GM12878 (cell line): Measurements from ENCODE around the gene SLC4A8. TPM values are rescaled to one million over a fixed set of nuclear protein-coding genes. Genes with fewer than 3 reads are reported as not detected.

Experiments used
- ATAC-seq: fragments of 200-7000 bp; cut with Tn5 transposase; 3 replicates; pipeline ENCODE4 v1.9.1; 2020; ENCODE audit warnings: mild to moderate bottlenecking, moderate library complexity
- BruUV-seq: library from RNA; stranded (reverse); fragments of 400-500 nt; replicated peaks from 2 replicates; lab custom pipeline; 2021; lab: Mats Ljungman, UMichigan
- CTCF ChIA-PET: fragments of 300-600 bp; sonication (Branson Sonifier 250); formaldehyde crosslinking; extraction: SDS; loops from one replicate; lab custom pipeline; 2021; ENCODE audit warnings: inconsistent platforms; lab: Yijun Ruan, JAX
- POLR2A ChIA-PET: fragments of 350-600 bp; formaldehyde crosslinking; extraction: SDS; loops from one replicate; lab custom pipeline; 2021; ENCODE audit warnings: inconsistent platforms; lab: Charles Lee
- RAD21 ChIA-PET: fragments of 300-600 bp; sonication (Branson Sonifier 250); formaldehyde crosslinking; loops from one replicate; lab custom pipeline; 2023; ENCODE audit warnings: antibody characterized with exemption; ENCODE audit not compliant: unreplicated experiment; lab: Charles Lee
- SMC1A ChIA-PET: fragments of 300-600 bp; sonication (Branson Sonifier 250); formaldehyde crosslinking; loops from one replicate; lab custom pipeline; 2023; ENCODE audit not compliant: unreplicated experiment, uncharacterized antibody; lab: Charles Lee
- DNase-seq: peaks from one replicate; pipeline ENCODE4 v3.0.0-alpha.2; 2011; ENCODE audit warnings: low read depth, low spot score
- FAIRE-seq: peaks from 3 replicates; lab custom pipeline; 2011; peaks lifted over from hg19 to GRCh38; lab: Jason Lieb, UNC
- H2AFZ ChIP-seq: 2 replicates; pipeline ENCODE4 v1.6.0; 2011; ENCODE audit warnings: low read depth, low read length, control low read depth; ENCODE audit not compliant: control insufficient read depth
- H3K27ac ChIP-seq: 2 replicates; pipeline ENCODE4 v1.5.1; 2011; ENCODE audit warnings: control low read depth; ENCODE audit not compliant: control insufficient read depth, insufficient read depth
- H3K27me3 ChIP-seq, 2 experiments: replicated peaks in 1 of 2; 2 replicates each; pipeline versions ENCODE4 v1.6.0 to v1.6.1; 2011; ENCODE audit warnings: low read length in 1 of 2; ENCODE audit not compliant: control insufficient read depth in 2 of 2, insufficient read depth in 2 of 2
- H3K36me3 ChIP-seq, 2 experiments: 2 replicates each; pipeline ENCODE4 v1.5.1; 2011; ENCODE audit warnings: low read length in 1 of 2; ENCODE audit not compliant: control insufficient read depth in 2 of 2, insufficient read depth in 2 of 2
- H3K4me1 ChIP-seq: 2 replicates; pipeline ENCODE4 v1.6.1; 2011; ENCODE audit warnings: mild to moderate bottlenecking, low read length, moderate library complexity, mixed read lengths; ENCODE audit not compliant: control insufficient read depth, insufficient read depth
- H3K4me2 ChIP-seq: 2 replicates; pipeline ENCODE4 v1.6.0; 2011; ENCODE audit warnings: control low read depth; ENCODE audit not compliant: control insufficient read depth, insufficient read depth
- H3K4me3 ChIP-seq: fragments of 200-600 bp; sonication (generic); 2 replicates; pipeline ENCODE4 v1.5.1; 2016
- H3K79me2 ChIP-seq: 2 replicates; pipeline ENCODE4 v1.6.0; 2011; ENCODE audit warnings: low read length; ENCODE audit not compliant: control insufficient read depth, insufficient read depth
- H3K9ac ChIP-seq: 2 replicates; pipeline ENCODE4 v1.8.0; 2011; ENCODE audit warnings: low read length, control low read depth, mixed read lengths; ENCODE audit not compliant: control insufficient read depth, insufficient read depth
- H3K9me3 ChIP-seq: replicated peaks from 3 replicates; pipeline ENCODE4 v1.5.1; 2011; ENCODE audit warnings: mild to moderate bottlenecking, low read length; ENCODE audit not compliant: control insufficient read depth, insufficient read depth
- H4K20me1 ChIP-seq: 2 replicates; pipeline ENCODE4 v1.6.0; 2011; ENCODE audit not compliant: control insufficient read depth, insufficient read depth
- POLR2A ChIP-seq: IDR thresholded peaks from 2 replicates; pipeline ENCODE4 v1.6.1; 2011; ENCODE audit warnings: low read depth, mild to moderate bottlenecking, low read length
- RAD21 ChIP-seq: IDR thresholded peaks from 2 replicates; pipeline ENCODE4 v1.6.1; 2011; ENCODE audit warnings: mild to moderate bottlenecking, low read depth, low read length, moderate library complexity; ENCODE audit not compliant: insufficient read depth
- SMC3 ChIP-seq: IDR thresholded peaks from 2 replicates; pipeline ENCODE4 v1.6.1; 2011; ENCODE audit warnings: low read length, improper control_type of control experiment, borderline replicate concordance
- TBL1XR1 ChIP-seq: IDR thresholded peaks from 2 replicates; pipeline ENCODE4 v1.6.1; 2012; ENCODE audit warnings: low read depth, low read length, improper control_type of control experiment
- YY1 ChIP-seq: IDR thresholded peaks from 2 replicates; pipeline ENCODE4 v1.6.1; 2011; ENCODE audit warnings: low read depth, mild to moderate bottlenecking, low read length
- WGBS: methylation state at CpG from one replicate; pipeline ENCODE4 v1.1.6; 2016; ENCODE audit warnings: low lambda C conversion rate; ENCODE audit not compliant: insufficient replicate concordance, insufficient coverage; ENCODE audit errors: missing lambda C conversion rate; 5-methylcytosine and 5-hydroxymethylcytosine counted together
- in situ Hi-C: fragments of 300-500 bp; cut with MboI; formaldehyde crosslinking; loops from 9 replicates; pipeline ENCODE4 v1.14.3; 2018; ENCODE audit warnings: mixed read lengths
- intact Hi-C: fragments of 100-400 bp; cut with micrococcal nuclease; formaldehyde crosslinking; loops from one replicate; pipeline ENCODE4 v1.14.2; 2022; ENCODE audit not compliant: unreplicated experiment
- polyA plus RNA-seq, 11 experiments: library from polyadenylated mRNA; depleted of rRNA in 4 of 11; unstranded in 6 of 11; stranded (reverse) in 5 of 11; fragments of >200 nt; fragmentation: Nextera tagmentation in 4 of 11; fragmentation: Illumina TruSeq in 1 of 11; extraction: Ambion mirVana in 4 of 11; extraction: Trizol in 1 of 11; gene quantifications; 1 replicate in 1 of 11; 2 replicates in 10 of 11; pipeline versions ENCODE4 v1.2.1 to v1.2.3, GENCODE V29; 2011 to 2016; ENCODE audit warnings: inconsistent platforms in 2 of 11, missing spikeins in 2 of 11, low read depth in 1 of 11
- total RNA-seq, 4 experiments: library from RNA; depleted of rRNA in 3 of 4; stranded (reverse); fragments of >200 nt in 3 of 4; fragmentation: Illumina TruSeq in 1 of 4; extraction: Trizol in 1 of 4; gene quantifications; 2 replicates each; pipeline versions ENCODE4 v1.2.1 to v1.2.3, GENCODE V29; 2013 to 2021
- TF ChIP-seq, protein P1 (sequence below), 3 experiments: IDR thresholded peaks in 2 of 3; conservative IDR thresholded peaks in 1 of 3; 2 replicates each; pipeline ENCODE4 v1.5.1; 2011; ENCODE audit warnings: low read depth in 3 of 3, low read length in 3 of 3, mild to moderate bottlenecking in 3 of 3, control low read depth in 2 of 3, moderate library complexity in 2 of 3, inconsistent platforms in 1 of 3, mixed read lengths in 1 of 3; ENCODE audit not compliant: control insufficient read depth in 2 of 3, insufficient read depth in 1 of 3; ENCODE audit errors: extremely low read depth in 1 of 3
- TF ChIP-seq, protein P2 (sequence below): IDR thresholded peaks from 2 replicates; pipeline ENCODE4 v1.6.1; 2011; ENCODE audit warnings: borderline replicate concordance, low read depth, mild to moderate bottlenecking, moderate library complexity, mixed read lengths, low read length; ENCODE audit not compliant: insufficient read depth; ENCODE audit errors: extremely low read length

Gene SLC4A8
- total and polyA plus RNA-seq, 10 of the 15 experiments (the other 5 are each of a cell fraction or from before 2014, with no cell fraction given): 1.4 to 7.7 (median 3.7) TPM

- BruUV-seq: no TSS peak
Observed at GRCh38 chr12:51421266-51421884, 3.3 kb upstream of the SLC4A8 start.

More at GRCh38 chr12:51421266-51421884, 3.3 kb upstream of the SLC4A8 start:
- no peaks in the 10 kb centered on the region for H3K27me3 ChIP-seq
- POLR2A ChIA-PET: no interaction called here
- intact Hi-C loops: loop anchor here (1.0 to 10.0 kb wide), 5 partner anchors 111 to 563 kb away; partner anchors contain the start of gene SCN8A
- 80% methylated on average over 5 of the region's 5 CpGs for WGBS
- in situ Hi-C loops: loop anchor here (5.0 to 10.0 kb wide), 2 partner anchors 106 to 453 kb away; no protein-coding TSS in a partner anchor
- H2AFZ ChIP-seq: no peak overlapping the region
- no peaks in the 10 kb centered on the region for H3K79me2 ChIP-seq
- H3K9me3 ChIP-seq: no peaks in the 10 kb centered on the region
- SMC1A ChIA-PET: interaction anchor here (0.7 to 3.7 kb wide), 7 partner anchors 25 to 454 kb away, joined by 3 to 57 read pairs (median 5); no protein-coding TSS in a partner anchor
- peak; percentile 36 for ATAC-seq
- H3K4me3 ChIP-seq: no peak overlapping the region
- peak; percentile 64 for FAIRE-seq
- no peak for DNase-seq
- no peak overlapping the region for H3K27ac ChIP-seq
- H3K36me3 ChIP-seq: no peaks in the 10 kb centered on the region
- H3K9ac ChIP-seq: no peak overlapping the region
- H3K4me2 ChIP-seq: no peak overlapping the region
- no peaks in the 10 kb centered on the region for H4K20me1 ChIP-seq
- TF ChIP-seq, protein P1, sequence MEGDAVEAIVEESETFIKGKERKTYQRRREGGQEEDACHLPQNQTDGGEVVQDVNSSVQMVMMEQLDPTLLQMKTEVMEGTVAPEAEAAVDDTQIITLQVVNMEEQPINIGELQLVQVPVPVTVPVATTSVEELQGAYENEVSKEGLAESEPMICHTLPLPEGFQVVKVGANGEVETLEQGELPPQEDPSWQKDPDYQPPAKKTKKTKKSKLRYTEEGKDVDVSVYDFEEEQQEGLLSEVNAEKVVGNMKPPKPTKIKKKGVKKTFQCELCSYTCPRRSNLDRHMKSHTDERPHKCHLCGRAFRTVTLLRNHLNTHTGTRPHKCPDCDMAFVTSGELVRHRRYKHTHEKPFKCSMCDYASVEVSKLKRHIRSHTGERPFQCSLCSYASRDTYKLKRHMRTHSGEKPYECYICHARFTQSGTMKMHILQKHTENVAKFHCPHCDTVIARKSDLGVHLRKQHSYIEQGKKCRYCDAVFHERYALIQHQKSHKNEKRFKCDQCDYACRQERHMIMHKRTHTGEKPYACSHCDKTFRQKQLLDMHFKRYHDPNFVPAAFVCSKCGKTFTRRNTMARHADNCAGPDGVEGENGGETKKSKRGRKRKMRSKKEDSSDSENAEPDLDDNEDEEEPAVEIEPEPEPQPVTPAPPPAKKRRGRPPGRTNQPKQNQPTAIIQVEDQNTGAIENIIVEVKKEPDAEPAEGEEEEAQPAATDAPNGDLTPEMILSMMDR (IDR thresholded peaks at IDR 0.05 in 2 of 3, conservative IDR thresholded peaks at IDR 0.05 in 1 of 3; ENCODE audit: control insufficient read depth in 2 of 3, extremely low read depth in 1 of 3, insufficient read depth in 1 of 3, low read depth in 3 of 3, low read length in 3 of 3): peak; percentile 67 to 83 (median 71)
- TF ChIP-seq TBL1XR1: no peak
- peak; percentile 68 for TF ChIP-seq SMC3
- no peak for TF ChIP-seq POLR2A
- TF ChIP-seq YY1: 0 out of 2 replicates have a peak, but pooled peaks have one; percentile 41
- TF ChIP-seq, protein P2, sequence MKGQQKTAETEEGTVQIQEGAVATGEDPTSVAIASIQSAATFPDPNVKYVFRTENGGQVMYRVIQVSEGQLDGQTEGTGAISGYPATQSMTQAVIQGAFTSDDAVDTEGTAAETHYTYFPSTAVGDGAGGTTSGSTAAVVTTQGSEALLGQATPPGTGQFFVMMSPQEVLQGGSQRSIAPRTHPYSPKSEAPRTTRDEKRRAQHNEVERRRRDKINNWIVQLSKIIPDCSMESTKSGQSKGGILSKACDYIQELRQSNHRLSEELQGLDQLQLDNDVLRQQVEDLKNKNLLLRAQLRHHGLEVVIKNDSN: no peak
- peak; percentile 97 for TF ChIP-seq RAD21
- RAD21 ChIA-PET: interaction anchor here (0.5 to 4.6 kb wide), 10 partner anchors 31 to 454 kb away, joined by 3 to 52 read pairs (median 4); no protein-coding TSS in a partner anchor
- peaks cover 3% of the 10 kb centered on the region; the same call in 1 of the 2 replicates for H3K4me1 ChIP-seq
- CTCF ChIA-PET: interaction anchor here (0.5 to 14.2 kb wide), 38 partner anchors 9 to 556 kb away, joined by 3 to 183 read pairs (median 4); no protein-coding TSS in a partner anchor
